22Rv1 (cell line): ENCODE measurements around the gene MALRD1.

Source experiments
- H3K27ac ChIP-seq: fragments of 450-650 bp; 2 replicates; pipeline ENCODE4 v1.5.1; 2017
- ZFX ChIP-seq: fragments of 450-650 bp; IDR thresholded peaks from 2 replicates; pipeline ENCODE4 v1.6.1; 2017; ENCODE audit warnings: antibody characterized with exemption, borderline replicate concordance
- TF ChIP-seq, protein P1 (sequence below): fragments of 450-650 bp; IDR thresholded peaks from 2 replicates; pipeline ENCODE4 v1.5.1; 2017; ENCODE audit warnings: mild to moderate bottlenecking

MALRD1 gene

DNA sequence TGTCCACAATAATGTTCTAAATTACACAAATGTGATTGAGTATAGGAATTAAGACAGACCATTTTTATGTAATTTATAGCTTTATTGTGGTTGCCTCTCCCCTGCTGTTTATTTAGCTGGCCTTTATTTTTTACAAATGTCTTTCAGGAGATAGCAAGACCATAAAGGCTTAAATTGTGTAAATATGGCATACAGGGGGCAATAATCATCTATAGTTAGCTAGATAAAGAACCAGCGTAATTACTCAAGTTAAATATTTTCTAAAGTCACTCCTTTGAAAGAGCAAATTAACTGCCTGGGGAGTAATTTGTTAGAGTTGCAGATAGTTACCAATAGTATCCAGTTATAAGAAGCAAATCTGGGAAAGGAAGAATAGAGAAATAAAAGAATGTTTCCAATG is at the start of gene MALRD1:
Gene MALRD1 (plus strand): TSS at position 313 of the 400 bp plus-strand sequence. CDS start 138 bp downstream, outside the sequence.
- TF ChIP-seq, protein P1, sequence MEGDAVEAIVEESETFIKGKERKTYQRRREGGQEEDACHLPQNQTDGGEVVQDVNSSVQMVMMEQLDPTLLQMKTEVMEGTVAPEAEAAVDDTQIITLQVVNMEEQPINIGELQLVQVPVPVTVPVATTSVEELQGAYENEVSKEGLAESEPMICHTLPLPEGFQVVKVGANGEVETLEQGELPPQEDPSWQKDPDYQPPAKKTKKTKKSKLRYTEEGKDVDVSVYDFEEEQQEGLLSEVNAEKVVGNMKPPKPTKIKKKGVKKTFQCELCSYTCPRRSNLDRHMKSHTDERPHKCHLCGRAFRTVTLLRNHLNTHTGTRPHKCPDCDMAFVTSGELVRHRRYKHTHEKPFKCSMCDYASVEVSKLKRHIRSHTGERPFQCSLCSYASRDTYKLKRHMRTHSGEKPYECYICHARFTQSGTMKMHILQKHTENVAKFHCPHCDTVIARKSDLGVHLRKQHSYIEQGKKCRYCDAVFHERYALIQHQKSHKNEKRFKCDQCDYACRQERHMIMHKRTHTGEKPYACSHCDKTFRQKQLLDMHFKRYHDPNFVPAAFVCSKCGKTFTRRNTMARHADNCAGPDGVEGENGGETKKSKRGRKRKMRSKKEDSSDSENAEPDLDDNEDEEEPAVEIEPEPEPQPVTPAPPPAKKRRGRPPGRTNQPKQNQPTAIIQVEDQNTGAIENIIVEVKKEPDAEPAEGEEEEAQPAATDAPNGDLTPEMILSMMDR = no peak
- no peak within 1 kb of the TSS for H3K27ac ChIP-seq

DNA sequence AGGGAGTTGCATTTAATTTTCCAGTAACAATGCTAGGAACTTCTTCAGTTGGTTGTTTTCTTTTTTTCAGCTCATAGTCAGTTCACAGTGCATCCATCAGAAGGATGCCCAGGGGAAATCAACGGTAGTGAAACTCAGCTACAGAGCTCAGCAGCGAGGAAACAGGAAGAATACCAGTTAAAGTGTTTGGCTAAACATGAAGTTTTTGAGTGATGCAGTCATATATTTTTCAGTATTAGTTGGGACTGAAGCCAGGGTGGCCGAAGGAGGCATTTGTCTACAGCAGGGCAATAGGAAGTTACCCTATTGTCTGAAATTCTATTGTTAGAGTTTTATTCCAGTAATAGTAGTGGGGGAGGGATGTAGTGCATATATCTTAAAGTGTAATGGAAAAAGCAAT is 45.3 kb upstream of the MALRD1 start:
- TF ChIP-seq ZFX = no peak
- TF ChIP-seq, protein P1 = no peak
- H3K27ac ChIP-seq = no peak overlapping the region

DNA sequence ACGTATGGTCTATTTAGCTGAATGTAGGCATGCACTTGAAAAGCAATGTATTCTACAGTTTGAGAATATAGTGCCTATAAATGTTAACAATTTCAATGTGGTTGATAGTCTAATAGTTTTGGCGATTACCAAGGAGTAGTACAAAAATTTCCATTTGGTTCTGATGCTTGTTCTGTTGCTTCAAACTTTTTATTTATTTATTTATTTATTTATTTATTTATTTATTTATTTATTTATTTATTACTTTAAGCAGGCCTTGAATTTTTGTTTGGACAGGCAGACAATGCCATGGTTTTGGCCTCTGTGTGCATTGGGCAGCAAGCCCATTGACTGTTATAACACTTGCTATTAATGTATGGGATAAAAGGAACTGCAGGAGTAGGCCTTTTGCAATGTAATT is 36.5 kb upstream of the MALRD1 start:
- no peak for TF ChIP-seq ZFX
- TF ChIP-seq, protein P1 = no peak
- no peak overlapping the region for H3K27ac ChIP-seq

DNA sequence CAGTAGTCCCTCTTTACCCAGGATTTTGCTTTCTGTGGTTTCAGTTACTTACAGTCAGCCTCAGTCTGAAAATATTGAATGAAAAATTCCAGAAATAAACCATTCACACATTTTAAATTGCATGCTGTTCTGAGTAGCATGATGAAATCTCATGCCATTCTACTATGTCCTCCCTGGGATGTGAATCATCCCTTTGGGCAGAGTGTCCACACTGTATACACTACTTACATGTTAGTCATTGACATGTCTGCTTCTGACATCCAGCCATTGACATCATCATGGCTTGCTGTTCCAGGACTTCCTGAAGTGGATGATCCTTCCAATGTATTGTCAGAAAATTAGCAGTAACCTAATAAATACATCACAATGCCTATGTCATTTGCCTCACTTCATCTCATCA is 34.6 kb upstream of the MALRD1 start:
- TF ChIP-seq, protein P1 = no peak
- no peak for TF ChIP-seq ZFX
- H3K27ac ChIP-seq = no peak overlapping the region

DNA sequence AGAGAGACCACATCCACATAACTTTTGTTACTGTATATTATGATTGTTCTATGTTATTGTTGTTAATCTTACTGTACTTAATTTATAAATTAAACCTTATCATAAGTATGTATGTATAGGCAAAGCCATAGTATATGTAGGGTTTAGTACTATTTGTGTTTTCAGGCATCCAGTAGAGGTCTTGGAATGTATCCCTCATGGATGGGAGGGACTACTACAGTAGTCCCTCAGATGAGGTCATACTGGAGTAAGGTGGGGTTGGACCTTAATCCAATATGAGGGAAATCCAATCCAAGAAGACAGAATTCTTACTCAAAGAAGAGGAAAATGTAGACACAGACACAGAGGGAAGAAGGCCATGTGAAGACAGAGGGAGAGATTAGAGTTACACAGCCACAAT is 34.1 kb upstream of the MALRD1 start:
- TF ChIP-seq, protein P1 = no peak
- no peak for TF ChIP-seq ZFX
- H3K27ac ChIP-seq = no peak overlapping the region

DNA sequence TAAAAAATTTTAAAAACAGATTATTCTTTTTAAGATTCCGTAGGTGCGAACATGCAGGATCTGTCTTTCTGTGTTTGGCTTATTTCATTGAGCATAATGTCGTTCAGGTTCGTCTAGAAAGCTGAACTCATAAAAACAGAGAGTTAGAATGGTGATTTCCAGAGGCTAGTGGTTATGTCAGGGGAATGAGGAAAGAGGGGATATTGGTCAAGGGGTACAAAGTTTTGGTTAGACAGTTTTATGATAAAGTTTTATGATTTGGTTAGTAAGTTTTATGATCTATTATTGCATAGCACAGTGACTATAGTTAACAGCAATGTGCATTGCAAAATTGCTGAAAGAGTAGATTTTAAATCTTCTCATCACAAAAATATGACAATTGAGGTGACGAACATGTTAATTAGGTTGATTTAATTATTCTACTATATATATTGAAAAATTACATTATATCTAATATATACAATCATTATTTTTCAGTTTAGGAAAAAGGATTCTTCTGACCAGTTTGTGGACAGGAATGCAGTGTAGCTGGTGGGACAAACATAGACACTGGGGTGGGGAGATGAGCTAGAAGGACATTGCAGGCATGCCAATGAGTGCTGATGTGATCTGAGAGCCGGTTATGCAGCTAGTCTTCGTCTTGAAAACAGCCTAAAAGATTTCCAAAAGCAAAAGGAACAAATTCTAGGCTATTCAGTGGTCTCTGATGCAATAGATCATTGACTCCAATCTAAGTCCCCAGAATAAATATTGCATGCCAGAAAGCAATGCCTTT is 31.3 kb upstream of the MALRD1 start:
- TF ChIP-seq, protein P1 = no peak
- no peak for TF ChIP-seq ZFX

DNA sequence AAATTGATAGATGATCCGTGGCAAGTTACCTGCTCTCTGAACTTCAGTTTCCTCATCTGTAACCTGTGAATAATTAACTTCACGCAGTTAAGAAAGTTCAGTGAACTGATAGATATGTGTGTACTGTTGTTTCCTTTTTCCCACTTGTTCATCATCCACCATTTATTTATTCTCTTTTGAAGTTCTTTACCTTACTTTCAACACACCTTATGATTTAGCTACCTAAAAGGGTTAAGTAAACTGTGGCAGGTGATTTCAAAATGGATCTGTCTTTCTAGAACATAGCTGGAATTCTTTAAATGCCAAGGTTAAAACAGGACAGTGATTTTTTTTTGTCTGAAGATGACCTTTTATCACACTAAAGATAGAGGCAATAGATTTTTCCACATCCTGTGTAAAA is 27.4 kb upstream of the MALRD1 start:
- H3K27ac ChIP-seq = no peak overlapping the region
- no peak for TF ChIP-seq ZFX
- TF ChIP-seq, protein P1 = no peak

More for the DNA sequence above, 31.3 kb upstream of the MALRD1 start:
- no peak overlapping the region for H3K27ac ChIP-seq
